Glomerular visceral epithelial cell (primary cell): ENCODE measurements around the gene CGN.
"Not testable (repeated sequence)": the region's sequence is repeated elsewhere in the genome, so short reads cannot be mapped to it uniquely, and the experiment has no call there.

Source experiments
- DNase-seq: peaks from one replicate; pipeline ENCODE4 v3.0.0-alpha.2; 2016; ENCODE audit errors: extremely low spot score

The CGN gene

DNA sequence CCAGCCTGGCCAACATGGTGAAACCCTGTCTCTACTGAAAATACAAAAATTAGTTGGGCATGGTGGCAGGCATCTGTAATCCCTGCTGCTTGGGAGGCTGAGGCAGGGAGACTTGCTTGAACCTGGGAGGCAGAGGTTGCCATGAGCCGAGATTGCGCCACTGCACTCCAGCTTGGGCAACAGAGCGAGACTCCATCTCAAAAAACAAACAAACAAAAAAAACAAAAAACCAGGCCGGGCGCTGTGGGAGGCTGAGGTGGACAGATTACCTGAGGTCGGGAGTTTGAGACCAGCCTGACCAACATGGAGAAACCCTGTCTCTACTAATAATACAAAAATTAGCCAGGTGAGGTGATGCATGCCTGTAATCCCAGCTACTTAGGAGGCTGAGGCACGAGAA lies 11.2 kb downstream of the CGN start:
- DNase-seq = not testable (repeated sequence)

DNA sequence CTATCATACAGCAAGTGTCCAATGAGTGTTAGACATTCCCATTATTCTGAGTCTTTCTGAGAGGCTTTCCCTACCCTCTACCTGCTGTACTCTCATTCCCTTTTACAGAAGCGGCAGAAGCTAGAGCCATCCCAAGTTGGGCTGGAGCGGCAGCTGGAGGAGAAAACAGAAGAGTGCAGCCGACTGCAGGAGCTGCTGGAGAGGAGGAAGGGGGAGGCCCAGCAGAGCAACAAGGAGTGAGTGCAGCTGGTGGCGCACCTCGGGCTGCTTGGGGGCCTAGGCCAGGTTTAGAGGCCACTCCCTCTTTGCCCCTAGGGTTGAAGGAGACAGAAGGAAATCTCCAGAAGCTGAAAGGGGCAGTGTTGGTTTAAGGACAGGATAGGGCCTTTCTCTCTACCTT lies 12.1 kb downstream of the CGN start:
- DNase-seq = no peak

DNA sequence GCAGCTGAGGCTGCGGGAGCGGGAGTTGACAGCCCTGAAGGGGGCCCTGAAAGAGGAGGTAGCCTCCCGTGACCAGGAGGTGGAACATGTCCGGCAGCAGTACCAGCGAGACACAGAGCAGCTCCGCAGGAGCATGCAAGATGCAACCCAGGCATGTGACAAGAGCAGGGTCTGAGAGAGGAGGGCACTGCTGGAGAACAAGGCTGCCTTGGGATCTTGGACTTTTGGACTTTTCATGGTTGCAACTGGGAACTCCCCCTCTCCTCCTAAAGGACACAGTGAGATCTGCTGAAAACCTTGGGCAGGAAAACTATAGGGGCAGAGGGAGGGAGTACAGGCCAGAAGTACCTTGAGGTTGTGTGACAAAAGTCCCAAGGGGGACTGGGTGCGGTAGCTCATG lies 13.5 kb downstream of the CGN start:
- DNase-seq = no peak

- DNase-seq = no peak
These were observed 15.7 kb downstream of the CGN start for GRCh38 chr1:151526735-151527525.

GRCh38 chr1:151529211-151529702 lies 18.1 kb downstream of the CGN start:
- no peak for DNase-seq

GRCh38 chr1:151529781-151530180 lies 18.6 kb downstream of the CGN start:
- DNase-seq = no peak

DNA sequence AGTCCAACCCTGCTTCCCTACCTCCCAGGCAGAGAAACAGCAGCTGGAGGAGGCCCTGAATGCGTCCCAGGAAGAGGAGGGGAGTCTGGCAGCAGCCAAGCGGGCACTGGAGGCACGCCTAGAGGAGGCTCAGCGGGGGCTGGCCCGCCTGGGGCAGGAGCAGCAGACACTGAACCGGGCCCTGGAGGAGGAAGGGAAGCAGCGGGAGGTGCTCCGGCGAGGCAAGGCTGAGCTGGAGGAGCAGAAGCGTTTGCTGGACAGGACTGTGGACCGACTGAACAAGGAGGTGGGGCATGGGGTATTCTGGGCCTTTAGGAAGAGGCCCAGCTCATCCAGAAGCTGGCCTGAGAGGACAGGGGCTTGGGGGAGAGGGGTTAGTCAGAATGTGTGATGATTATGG lies 19.3 kb downstream of the CGN start:
- DNase-seq = no peak

- no peak for DNase-seq
These were observed 22.7 kb downstream of the CGN start for GRCh38 chr1:151533870-151534269.

GRCh38 chr1:151534662-151535278 lies 23.6 kb downstream of the CGN start:
- peak; percentile 71 for DNase-seq

DNA sequence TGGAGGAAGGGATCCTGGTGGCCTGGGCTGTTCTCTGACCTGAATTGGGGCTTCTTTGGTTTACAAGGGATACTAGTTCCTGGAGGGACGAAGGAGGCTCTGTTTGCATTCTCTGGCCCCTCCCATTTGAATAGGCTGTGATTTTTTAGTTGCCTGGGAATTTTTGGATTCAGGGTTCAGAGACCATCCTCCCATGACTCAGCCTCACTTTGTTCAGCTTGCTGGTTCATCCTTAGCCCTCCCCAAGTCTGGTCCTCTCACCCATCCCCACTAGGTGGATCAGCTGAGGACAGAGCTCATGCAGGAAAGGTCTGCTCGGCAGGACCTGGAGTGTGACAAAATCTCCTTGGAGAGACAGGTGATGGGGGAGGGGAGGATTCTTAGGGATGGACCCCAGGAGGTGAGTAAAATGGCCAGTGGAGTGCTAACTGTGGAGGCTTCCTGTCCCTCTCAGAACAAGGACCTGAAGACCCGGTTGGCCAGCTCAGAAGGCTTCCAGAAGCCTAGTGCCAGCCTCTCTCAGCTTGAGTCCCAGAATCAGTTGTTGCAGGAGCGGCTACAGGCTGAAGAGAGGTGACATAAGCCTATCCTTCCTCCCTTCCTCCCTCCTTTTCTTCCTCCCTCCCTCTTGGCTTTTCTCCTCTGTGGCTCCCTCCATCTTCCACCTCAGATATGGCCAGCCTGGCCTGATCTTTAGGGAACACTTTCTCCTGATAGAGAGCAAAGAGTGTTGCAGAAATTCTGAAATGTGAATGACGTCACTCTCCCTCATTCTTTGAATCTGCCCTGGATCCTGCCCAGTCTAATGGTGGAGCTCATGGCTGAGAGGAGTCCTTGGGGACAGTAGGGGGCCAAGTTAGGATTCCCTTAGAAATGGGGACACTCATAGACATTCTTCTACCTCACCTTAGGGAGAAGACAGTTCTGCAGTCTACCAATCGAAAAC lies 24.4 kb downstream of the CGN start:
- no peak for DNase-seq

DNA sequence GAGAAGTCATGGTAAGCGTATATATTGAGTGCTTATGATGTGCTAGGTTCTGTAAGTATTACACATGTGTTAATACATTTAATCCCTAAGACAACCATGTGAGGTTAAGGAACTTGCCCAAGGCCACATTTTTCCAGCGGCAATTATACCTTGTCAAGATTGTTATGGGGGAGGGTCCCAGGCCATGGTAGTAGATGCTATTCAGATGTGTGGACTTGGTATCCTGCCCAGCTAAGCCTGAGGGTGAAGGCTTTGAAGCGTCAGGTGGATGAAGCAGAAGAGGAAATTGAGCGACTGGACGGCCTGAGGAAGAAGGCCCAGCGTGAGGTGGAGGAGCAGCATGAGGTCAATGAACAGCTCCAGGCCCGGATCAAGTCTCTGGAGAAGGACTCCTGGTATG lies 25.3 kb downstream of the CGN start:
- no peak for DNase-seq

- DNase-seq = peak; percentile 90
These were observed 25.9 kb downstream of the CGN start for GRCh38 chr1:151537112-151537511.

DNA sequence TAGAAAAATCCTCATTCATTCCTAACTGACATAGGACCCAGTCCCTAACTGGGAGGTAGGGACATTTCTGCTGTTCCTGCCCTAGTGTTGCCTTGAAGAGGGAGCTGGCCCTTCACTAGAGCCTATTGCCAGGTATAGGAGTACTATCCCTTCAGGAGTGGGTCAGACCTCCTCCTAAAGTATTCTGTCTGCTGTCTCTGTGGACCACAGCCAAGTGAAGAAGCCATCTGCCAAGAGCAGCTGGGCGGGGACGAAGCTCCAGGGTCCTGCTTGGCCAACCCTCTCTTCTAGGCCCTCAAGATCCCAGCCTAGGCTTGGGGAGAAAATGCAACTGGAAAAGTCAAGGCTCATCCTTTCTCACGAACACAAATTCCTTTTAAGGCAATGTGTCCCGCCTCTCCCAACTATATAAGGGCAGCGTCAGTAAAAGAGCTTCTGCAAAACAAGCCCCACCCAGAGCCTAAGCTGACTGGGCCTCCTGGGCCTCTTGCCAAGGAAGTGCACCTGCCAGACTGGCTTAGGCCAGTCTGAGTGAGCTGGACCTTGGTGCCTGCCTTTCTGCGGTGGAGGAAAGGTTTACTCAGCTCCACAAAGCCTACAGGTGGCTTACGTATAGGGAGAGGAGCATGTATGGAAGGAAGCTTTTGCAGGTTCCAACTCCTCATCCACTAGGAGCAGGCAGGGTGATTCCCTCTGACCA lies 28.3 kb downstream of the CGN start:
- peak; percentile 99 for DNase-seq

GRCh38 chr1:151540021-151540981 lies 29.1 kb downstream of the CGN start, which contains the start of gene TUFT1:
TSS of gene TUFT1 (plus strand) at chr1:151540309. CDS start at chr1:151540367, 58 bp downstream.
- DNase-seq = peak; percentile 96

- peak; percentile 45 for DNase-seq
These were observed 29.8 kb downstream of the CGN start for GRCh38 chr1:151540982-151541377.

- peak; percentile 38 for DNase-seq
These were observed 30.6 kb downstream of the CGN start for GRCh38 chr1:151541752-151542151.

GRCh38 chr1:151542710-151543129 lies 31.5 kb downstream of the CGN start:
- peak; percentile 92 for DNase-seq

GRCh38 chr1:151545542-151545941 lies 34.4 kb downstream of the CGN start:
- DNase-seq = peak; percentile 24

- DNase-seq = no peak
These were observed 35.1 kb downstream of the CGN start for GRCh38 chr1:151546011-151546925.
